CD4-positive, alpha-beta T cell treated with Interferon alpha-2 for 1 hour (primary cell): ENCODE measurements around the gene CHRND.
A peak's percentile ranks its signal among the peaks of the same experiment; 100 is the strongest.

Source experiments
- DNase-seq, 2 donors: peaks; one replicate each; pipeline ENCODE4 v3.0.0-alpha.2; 2020 to 2022

Gene CHRND

DNA sequence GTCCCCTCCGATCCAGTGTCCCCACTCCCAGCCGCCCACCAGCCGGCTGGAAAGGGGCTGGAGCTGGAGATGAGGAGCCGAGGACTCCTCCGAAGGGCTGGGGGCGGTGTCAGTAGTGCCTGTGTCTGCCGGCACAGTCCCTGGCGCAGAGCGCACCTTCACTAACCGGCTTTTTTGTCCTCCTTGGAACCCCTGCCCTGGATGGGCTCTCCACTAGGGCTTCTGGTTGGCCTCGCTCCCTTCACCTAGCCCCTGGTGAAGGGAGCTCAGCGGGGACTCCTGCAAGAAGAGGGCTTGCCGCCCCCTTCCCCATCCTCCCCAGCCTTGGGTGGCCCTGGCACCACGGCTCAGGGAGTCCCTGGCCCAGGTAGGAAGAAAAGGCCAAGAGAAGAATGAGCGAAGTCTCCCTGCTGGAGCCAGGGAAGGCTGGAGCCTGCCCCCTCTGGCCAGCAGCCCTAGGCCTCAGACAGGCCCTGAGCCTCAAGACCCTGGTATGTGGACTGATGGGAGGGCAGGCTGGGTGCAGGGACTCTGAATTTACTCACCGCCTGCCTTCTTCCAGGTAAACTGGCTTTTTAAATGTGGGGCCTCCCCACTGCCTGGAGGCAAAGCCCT lies 37.8 kb upstream of the CHRND start:
- no peak for DNase-seq

GRCh38 chr2:232488721-232489300 lies 37.1 kb upstream of the CHRND start:
- DNase-seq, result no peak

GRCh38 chr2:232489516-232490220 lies 36.3 kb upstream of the CHRND start:
- DNase-seq, result no peak

DNA sequence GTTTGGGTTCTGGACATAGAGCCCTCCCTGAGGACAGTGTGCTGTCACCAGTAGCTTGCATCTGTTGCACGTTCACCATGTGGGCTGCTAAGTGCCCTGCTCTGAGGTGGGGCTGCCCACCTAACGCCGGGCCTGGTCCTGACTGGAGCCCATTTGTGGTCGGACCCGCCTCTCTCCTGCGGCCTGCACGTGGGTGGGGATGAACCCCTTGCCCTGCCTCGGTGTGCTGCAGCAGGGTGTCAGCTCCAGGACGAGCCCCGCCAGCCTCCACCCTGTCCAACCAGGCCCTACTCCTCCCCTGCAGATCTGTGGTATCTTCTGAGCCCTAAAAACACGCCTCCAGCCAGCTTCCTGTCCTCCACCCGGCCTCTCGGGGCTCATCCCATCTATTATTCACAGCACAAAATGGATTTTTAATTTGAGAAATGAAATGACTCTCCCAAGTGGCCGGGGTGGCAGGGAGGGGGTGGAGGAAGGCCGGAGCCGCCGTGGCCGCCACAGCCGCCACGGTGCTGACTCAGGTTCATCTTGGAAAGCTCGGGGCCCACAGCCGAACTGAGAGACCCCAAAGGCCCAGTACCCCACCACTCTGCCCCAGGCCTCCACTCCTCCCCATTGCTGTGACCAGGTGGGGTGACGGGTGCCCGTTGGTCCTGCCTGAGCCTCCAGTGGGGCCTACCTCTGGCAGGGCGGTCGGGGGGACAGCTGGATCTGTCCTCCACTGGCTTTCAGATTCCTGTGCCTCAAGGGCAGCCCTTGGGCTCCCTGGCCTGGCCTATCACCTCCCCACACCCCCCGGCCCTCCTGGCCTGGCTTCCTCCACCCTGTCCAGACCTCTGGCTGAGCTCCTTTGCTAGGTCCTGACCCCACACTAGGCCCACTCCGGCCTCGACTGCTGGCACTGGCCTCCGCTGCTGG lies 35.5 kb upstream of the CHRND start:
- DNase-seq, result no peak

DNA sequence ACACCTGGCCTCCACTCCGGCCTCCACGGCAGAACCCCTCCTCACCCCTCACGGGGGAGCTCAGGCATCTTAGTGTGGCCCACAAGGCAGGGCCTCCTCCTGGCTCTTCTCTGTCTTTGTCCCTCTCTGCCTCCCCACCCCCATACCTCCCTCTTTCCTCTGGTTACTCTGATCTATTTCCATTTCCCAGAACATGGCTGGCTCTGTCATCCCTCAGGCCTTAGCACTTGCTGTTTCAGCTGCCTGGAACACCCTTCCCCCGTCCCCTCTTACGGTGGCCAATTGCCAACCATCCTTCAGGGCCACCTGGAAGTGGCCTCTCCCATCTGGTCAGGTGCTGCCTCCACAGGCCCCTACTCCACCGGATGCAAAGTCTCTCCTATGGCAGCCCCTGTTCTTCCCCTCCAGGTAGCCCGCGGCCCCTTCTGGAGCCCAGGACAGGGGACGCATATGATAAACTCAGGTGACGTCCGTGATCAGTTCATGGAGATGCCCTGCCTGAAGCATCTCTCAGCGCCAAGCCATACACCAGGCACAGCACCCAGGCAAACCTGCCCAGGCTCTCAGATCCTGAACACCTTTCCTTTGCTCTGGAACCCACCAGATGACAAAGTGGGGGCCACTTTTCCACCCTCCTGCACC lies 34.7 kb upstream of the CHRND start:
- DNase-seq, result no peak

DNA sequence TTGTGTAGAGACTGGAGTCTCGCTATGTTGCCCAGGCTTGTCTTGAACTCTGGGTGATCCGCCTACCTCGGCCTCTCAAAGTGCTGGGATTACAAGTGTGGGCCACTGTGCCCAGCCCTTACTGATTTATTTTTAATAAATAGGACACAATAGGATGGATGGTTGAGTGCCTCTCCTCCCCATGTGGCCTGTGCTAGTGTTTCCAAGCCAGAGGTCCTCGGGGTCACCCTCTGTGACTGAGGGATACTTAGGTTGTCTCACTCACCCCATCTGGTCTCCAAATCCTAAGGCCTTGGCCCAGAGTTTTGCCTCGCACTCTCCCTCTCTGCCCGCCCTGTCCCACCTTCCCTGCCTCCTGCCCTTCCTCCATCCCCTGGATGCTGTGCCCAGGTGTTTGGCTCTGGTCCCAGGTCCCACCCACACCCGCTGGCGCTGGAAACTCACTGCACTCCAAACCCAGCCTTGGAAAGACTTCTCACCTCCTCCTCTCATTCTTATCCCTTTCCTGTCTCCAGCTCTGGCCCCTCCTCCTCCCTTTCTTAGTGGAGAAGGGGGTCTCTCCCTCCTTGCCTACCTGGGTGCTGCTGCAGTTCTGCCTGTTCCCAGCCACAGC lies 33.6 kb upstream of the CHRND start:
- no peak for DNase-seq

DNA sequence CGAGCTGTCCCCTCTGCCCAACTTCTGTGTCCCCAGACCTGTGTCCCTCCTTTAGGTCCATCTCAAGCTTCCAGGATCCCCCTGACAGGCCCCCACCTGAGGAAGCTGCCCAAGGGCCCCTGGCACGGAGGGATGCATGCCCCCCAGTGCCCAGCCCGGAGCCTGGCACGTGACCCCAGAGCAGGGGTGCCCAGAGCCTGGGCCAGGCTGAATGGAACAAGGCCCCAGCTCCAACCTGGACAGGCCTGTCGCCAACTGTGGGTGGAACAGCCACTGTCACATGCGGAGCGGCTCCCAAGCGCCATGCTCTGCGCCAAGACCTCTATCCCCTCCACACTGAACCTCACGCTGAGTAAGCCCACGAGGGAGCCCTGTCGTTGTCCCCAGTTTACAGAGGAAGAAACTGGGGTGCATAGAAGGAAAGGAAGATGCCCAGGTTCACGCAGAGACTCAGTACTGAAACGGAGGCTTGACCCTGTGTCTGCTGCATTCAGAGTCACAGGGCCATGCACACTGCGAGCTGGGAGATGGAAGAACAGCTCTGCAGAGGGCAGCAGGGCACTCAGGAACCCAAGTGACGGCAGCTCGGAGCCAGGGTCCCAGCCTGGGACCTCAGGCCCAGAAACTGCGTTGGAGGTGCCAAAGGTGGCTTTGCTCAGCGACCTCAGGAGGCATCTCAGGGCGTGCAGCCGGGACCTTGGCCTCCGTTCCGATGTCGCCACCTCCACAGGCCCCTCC lies 32.8 kb upstream of the CHRND start:
- DNase-seq, result no peak

GRCh38 chr2:232493701-232494474 lies 32.1 kb upstream of the CHRND start:
- no peak for DNase-seq

DNA sequence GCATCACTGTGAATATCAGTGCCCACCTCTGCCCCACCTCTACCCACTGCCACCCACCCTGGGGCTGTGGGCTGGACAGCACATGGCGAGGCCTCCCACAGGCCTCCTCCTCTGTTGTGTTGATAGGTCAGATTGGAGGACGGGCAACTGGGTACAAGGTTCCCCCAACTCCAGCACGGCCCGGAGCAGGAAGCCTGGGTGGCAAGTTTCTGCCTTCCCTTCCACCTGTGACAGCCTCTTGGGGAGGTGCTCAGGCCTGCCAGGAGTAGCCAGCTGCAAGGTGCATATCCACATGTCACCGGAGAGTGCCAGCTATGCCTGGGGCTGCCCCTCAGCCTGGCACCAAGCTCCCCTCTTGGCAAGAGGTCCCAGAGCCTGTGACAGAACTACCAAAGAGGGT lies 31.4 kb upstream of the CHRND start:
- DNase-seq, result no peak

GRCh38 chr2:232495292-232495691 lies 30.7 kb upstream of the CHRND start:
- no peak for DNase-seq

GRCh38 chr2:232496501-232497270 lies 29.3 kb upstream of the CHRND start:
- no peak for DNase-seq

DNA sequence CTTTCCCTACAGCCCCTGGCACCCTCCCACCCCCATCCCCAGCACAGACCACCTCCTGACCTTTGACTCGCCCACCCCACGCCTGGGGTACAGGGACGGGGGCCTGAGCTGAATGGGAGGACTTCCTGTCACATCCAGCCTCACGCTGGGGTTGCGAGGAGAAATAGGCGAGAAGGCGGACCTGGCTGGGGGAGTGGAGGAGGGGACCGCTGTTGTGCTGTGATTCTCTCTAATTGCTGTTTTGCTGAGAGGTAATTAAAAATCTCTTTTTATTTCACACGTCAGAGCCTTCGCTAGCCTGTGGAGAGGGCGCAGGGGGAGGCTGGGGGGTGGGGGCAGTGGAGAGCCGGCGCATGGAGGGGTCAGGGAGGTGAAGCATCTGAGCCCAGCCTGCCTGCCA lies 28.6 kb upstream of the CHRND start:
- no peak for DNase-seq

- no peak for DNase-seq
These were observed 27.5 kb upstream of the CHRND start for GRCh38 chr2:232498452-232498851.

DNA sequence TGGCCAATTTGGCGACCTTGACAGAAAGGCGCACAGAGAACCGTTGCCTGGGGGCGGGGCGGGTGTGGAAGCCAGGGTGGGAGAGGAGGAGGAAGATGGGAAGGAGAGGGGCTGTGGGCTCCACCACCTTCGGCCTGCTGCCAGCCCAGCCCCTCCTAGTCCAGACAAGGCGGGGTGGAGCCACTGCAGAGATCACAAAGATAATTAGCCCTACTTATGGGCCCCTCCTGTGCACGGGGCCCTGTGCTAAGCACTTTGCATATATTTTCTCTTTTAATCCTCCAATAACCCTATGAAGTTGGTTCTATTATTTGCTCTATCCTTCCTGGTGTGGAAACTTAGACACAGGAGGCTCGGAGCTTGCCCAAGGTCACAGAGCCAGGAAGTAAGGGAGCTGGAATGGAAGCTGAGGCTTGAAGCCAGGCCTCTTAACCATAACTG lies 24.6 kb upstream of the CHRND start:
- DNase-seq, result no peak

- no peak for DNase-seq
These were observed 24.1 kb upstream of the CHRND start for GRCh38 chr2:232501794-232502390.

DNA sequence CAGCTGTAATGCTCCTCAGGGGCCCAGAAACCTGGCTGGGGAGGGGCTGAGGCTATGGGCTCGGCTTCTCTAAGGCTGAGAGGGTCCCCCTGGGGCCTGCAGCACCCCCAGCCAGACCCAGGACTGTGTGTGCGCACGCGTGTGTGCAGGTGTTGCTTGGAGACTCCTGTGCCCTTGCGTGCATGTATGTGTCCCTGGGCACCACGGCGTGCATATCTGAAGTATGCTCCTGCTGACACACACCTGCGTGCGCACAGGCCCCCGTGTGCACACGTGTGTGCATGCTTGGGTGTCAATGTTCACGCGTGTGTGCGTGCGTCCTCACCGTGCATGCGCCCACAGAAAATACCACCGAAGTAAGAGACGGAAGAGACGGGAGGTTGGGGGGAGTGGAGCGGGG lies 23.4 kb upstream of the CHRND start:
- no peak for DNase-seq

DNA sequence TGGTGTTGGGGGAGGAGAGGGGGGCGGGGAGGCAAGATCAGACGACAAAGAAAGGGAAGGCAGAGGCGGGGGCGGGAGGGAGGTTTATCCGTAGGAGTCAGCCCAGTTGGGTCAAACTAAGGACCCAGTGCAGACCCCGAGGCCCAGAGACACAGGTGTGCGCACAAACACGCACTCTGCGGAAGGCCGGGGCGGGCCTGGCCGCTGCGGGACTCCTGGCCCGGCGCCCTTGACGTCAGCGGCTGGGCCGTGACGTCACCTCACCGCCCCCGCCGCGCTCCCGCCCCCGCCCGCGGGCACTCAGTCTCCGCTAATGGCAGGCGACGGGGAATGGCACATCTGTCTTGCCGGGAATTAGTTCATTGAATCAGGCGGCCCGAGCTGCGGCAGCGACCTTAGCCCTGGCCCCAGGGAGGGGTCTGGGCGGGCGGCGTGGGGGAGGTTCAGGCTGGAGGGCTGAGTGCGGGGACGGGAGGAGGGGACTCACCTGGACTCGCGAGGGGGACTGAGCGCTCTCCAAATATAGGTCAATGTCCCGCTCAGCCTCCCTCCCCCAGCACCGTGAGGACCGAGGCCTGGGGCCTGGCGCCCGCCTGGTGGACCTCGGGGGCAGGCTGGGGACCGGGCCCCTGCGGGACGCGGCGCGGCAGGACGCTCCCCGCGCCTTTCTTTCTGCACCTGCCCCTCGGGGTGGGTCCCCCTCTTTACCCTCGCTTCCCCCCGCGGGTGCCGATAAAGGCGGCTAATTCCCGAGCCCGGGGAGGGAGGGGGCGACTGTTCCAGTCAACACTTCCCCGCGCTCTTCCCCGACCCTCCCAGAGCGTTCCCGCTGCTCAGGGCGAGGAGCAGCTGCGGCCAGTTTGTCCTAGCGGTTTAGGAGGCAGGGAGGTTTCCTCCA lies 22.8 kb upstream of the CHRND start:
- DNase-seq, result peak; percentile 15 to 27

GRCh38 chr2:232503809-232504323 lies 22.1 kb upstream of the CHRND start:
- DNase-seq, result no peak
